GM23248 (cell line): ENCODE data around the gene LSM14A.

Experiments used
- EZH2 ChIP-seq: fragments of 200-600 bp; sonication (generic); IDR thresholded peaks from 2 replicates; pipeline ENCODE4 v1.6.1; 2018; ENCODE audit warnings: antibody characterized with exemption, mild to moderate bottlenecking; ENCODE audit not compliant: insufficient read depth, poor library complexity, severe bottlenecking
- EZH2phosphoT487 ChIP-seq: fragments of 200-600 bp; sonication (generic); IDR thresholded peaks from 2 replicates; pipeline ENCODE4 v1.6.1; 2018; ENCODE audit warnings: antibody characterized with exemption, moderate library complexity, mild to moderate bottlenecking, low read depth; ENCODE audit not compliant: insufficient read depth

- TF ChIP-seq EZH2phosphoT487, result no peak
- TF ChIP-seq EZH2, result no peak
Observed at GRCh38 chr19:34248941-34249340, 76.6 kb downstream of the LSM14A start.
